MG63 (cell line): ENCODE results near the gene SMAGP. TPM values are rescaled to one million over a fixed set of nuclear protein-coding genes. Genes with fewer than 3 reads are reported as not detected.
A peak's percentile ranks its signal among the peaks of the same experiment; 100 is the strongest.
"Not testable (repeated sequence)": the region's sequence is repeated elsewhere in the genome, so short reads cannot be mapped to it uniquely, and the experiment has no call there.

Source experiments
- DNase-seq: peaks from one replicate; pipeline ENCODE4 v3.0.0-alpha.2; 2020
- H3K27me3 ChIP-seq: fragments of 250-450 bp; sonication (Bioruptor Pico); 2 replicates; pipeline ENCODE4 v1.5.1; 2020; ENCODE audit warnings: mild to moderate bottlenecking, moderate library complexity
- H3K36me3 ChIP-seq: fragments of 250-450 bp; sonication (Bioruptor Pico); 2 replicates; pipeline ENCODE4 v1.5.1; 2020; ENCODE audit warnings: mild to moderate bottlenecking, moderate library complexity
- H3K4me3 ChIP-seq: fragments of 250-450 bp; sonication (Bioruptor Pico); 2 replicates; pipeline ENCODE4 v1.5.1; 2020; ENCODE audit warnings: mild to moderate bottlenecking, moderate library complexity
- H3K9me3 ChIP-seq: fragments of 250-450 bp; sonication (Bioruptor Pico); 2 replicates; pipeline ENCODE4 v1.5.1; 2020; ENCODE audit warnings: mild to moderate bottlenecking, moderate library complexity
- total RNA-seq: library from RNA; depleted of rRNA; stranded (reverse); fragments of >200 nt; shearing (Covaris generic); gene quantifications from 2 replicates; pipeline ENCODE4 v1.2.3, GENCODE V29; 2014; ENCODE audit warnings: low replicate concordance

SMAGP gene
- total RNA-seq, 1 experiment from 2014 or later, result 2.1 TPM

DNA sequence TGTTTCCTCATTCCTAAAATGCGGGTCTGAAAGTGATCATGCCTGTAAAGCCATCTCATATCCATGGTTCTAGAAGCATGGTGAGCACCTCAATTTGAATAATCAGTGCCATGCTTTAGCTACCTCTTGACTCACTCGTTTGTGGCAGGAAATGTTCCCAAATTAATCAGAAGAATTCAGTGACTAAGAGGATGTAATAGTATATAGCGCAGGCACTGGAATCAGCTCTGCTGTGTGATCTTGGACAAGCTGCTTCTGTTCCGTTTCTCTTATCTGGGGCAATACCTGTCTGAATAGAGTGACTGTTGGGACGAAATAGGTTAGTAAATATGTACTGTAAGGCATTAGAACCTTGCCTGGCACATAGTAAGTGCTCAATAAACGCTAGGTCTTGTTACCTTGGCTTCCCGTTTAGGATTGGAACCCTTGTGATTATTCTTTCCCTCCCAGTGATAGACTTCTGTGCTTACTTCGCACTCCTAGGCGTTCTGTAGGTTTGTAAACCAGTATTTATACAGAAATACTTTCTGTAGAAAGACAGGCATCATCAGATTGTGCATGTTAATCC is 820 bp upstream of the SMAGP start:
- H3K9me3 ChIP-seq, result no peaks in the 10 kb centered on the region
- no peaks in the 10 kb centered on the region for H3K36me3 ChIP-seq
- peak; percentile 8 for DNase-seq
- no peaks in the 10 kb centered on the region for H3K27me3 ChIP-seq
- peak overlapping the region; percentile 69 for H3K4me3 ChIP-seq

DNA sequence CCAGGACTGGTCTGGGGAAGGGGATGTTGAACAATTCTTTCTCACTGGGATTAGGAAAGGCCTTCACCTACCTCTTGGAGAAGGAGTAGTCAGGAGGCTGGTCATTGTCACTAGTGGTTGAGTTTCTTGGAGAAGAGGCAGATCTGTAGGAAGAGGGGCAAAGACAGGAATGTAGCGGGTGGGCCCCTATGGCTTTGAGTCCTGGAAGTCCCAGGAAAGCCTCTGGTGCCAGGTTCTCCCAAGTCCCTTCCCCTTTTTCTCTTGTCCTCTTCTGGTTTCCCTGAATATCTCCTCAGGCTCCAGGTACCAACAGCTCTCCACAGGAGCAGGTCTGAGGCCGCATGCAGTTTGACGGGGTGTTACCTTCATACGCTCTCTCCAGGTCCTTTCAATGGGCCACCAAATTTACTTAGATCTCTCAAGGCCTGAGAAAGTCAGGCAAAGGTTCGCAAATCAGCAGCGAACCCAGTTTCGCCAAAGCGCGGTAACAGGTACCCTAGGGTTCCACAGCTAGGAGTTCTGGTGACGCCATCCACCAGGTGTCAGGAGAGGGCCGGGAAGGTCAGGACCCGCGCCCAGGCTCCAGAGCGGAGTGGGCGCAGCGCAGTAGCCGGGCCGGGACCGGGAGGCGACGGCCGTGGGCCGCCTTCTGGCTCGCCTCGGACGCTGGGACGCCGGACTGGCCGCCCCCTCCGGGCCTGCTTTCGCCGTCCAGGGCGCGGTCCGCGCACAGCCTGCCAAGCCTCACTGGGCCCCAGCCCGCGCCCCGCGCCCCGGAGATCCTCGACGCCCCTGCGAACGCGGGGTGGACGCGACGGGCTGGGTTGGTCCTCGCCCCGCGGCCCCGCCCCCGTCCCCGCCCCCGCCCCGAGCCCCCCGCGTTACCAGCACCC is 795 bp downstream of the SMAGP start:
- no peaks in the 10 kb centered on the region for H3K9me3 ChIP-seq
- H3K36me3 ChIP-seq, result no peaks in the 10 kb centered on the region
- peak; percentile 36 for DNase-seq

GRCh38 chr12:51265024-51265423 is 5.2 kb downstream of the SMAGP start:
- no peaks in the 10 kb centered on the region for H3K27me3 ChIP-seq
- DNase-seq, result no peak
- H3K36me3 ChIP-seq, result no peaks in the 10 kb centered on the region

More for the DNA sequence above, 795 bp downstream of the SMAGP start:
- H3K4me3 ChIP-seq, result peak overlapping the region; percentile 69; the same call in 1 of the 2 replicates
- H3K27me3 ChIP-seq, result no peaks in the 10 kb centered on the region

DNA sequence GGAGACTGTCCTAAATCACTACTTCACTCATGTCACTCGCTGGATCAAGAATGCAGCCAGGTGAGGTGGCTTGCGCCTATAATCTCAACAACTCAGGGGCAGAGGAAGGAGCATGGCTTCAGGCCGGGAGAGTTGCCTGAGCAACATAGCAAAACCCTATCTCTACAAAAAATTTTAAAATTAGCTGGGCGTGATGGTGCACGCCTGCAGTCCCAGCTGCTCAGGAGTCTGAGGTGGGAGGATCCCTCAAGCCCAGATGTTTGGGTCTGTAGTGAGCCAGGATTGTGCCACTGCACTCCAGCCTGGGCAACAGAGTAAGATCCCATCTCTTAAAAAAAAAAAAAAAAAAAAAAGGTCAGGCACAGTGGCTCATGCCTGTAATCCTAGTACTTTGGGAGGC is 5.9 kb downstream of the SMAGP start:
- H3K27me3 ChIP-seq, result no peaks in the 10 kb centered on the region
- no peaks in the 10 kb centered on the region for H3K36me3 ChIP-seq

More at GRCh38 chr12:51265024-51265423, 5.2 kb downstream of the SMAGP start:
- Histone ChIP-seq H3K9me3 (no peaks in the 10 kb centered on the region), H3K4me3 (no peak overlapping the region)

DNA sequence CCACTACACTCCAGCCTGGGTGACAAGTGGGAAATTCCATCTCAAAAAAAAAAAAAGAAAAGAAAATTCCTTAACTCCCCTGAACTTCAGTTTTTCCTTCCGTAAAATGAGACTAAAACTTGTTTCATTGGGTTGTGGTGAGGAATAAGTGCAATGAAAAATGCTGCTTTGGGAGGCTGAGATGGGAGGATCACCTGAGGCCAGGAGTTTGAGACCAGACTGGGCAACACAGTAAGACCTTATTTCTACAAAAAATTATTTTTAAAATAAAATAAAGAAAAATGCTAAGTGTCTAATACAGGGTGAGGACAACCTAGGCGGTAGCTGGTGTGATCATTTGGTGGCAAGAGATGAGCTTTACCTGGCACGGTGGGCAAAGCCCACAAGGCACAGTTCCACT is 6.9 kb downstream of the SMAGP start:
- Histone ChIP-seq H3K4me3 (no peak overlapping the region), H3K9me3 (no peaks in the 10 kb centered on the region), H3K27me3 (no peaks in the 10 kb centered on the region), H3K36me3 (no peaks in the 10 kb centered on the region)
- no peak for DNase-seq

More for the DNA sequence above, 5.9 kb downstream of the SMAGP start:
- no peak for DNase-seq
- Histone ChIP-seq H3K4me3 (no peak overlapping the region), H3K9me3 (no peaks in the 10 kb centered on the region)

- no peaks in the 10 kb centered on the region for H3K36me3 ChIP-seq
- no peaks in the 10 kb centered on the region for H3K27me3 ChIP-seq
- DNase-seq, result peak; percentile 58
- no peak overlapping the region for H3K4me3 ChIP-seq
- no peaks in the 10 kb centered on the region for H3K9me3 ChIP-seq
Measured at GRCh38 chr12:51262758-51263177, 7.4 kb downstream of the SMAGP start.

DNA sequence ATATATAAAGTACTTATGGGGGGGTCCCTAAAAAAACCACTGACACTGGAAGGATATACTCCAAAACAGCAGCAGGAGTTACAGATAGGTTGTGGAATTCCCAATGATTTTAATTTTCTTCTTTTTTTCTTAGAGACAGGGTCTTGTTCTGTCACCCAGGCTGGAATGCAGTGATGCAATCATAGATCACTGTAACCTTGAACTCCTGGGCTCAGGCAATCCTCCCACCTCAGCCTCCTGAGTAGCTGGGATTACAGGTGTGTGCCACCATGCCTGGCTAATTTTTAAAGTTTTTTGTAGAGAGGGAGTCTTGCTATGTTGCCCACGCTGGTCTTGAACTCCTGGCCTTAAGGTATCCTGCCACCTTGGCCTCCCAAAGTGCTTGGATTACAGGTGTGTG is 10.6 kb downstream of the SMAGP start:
- DNase-seq, H3K36me3 ChIP-seq, H3K4me3 ChIP-seq, H3K9me3 ChIP-seq, H3K27me3 ChIP-seq: not testable (repeated sequence)

DNA sequence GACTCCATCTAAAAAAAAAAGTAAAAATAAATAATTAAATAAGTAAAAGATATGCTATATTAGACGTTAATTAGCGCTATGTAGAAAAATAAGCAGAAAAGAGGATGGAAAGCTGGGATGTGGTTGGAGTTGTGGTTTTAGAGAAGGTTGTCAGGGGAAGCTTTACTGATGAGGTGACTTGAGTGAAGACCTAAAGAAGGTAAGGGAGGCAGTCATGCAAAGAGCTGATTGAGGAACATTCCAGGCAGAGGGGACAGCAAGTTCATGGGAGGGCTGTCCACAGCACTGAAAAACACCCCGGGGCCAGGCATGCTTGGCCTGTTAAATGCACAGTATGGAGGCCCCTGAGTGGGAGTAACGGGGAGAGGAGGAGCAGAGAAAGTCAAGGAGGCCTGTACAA is 15.7 kb downstream of the SMAGP start:
- Histone ChIP-seq H3K36me3 (no peaks in the 10 kb centered on the region), H3K4me3 (no peak overlapping the region), H3K9me3 (no peaks in the 10 kb centered on the region), H3K27me3 (no peaks in the 10 kb centered on the region)
- no peak for DNase-seq

DNA sequence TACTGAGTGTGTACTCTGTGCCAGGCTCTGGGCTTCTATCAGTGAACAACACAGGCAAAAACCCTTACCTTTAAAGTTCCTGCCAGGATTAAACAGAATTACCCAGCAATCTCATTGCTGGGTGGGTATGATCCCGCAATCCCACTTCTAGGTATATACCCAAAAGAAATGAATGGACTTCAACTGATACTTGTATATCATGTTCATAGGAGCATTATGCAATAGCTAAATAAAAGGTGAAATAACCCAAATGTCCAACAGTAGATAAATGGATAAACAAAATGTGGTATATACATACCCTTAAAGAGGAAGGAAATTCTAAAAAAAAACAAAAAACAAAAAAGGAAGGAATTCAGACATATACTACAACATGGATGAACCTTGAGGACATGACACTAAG is 16.9 kb downstream of the SMAGP start:
- DNase-seq, result no peak
- H3K4me3 ChIP-seq, result no peak overlapping the region

DNA sequence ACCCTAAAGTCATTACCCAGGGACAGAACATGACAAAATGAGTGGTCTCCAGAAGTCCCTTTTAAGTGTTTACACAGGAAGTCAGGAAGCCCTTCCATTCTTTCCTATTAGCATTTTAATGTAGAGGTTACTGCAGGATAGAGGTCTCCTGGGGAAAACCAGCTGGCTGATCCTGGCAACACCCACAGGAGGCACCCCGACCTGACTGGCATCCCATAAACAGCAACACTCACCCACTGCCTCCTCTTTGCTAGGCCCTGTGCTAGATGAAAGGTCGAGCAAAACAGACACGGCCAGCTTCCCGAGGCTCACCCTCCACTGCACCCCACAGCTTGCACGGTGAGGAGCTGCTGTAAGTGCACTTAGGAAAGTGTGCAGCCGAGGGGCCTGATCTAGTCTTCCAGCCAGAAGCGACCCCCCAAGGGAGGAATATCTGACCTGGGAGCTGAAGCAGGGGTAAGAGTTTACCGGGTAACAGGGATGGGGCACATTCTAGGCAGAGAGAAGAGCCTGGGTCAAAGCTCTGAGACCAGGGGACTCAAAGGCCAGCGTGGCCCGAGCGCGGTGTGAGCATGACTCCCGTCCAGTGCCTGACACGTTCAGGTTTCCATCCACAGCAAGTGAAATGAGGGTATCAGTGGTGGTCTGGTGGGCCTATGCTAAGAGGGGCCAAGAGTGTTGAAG is 22.6 kb downstream of the SMAGP start:
- H3K4me3 ChIP-seq, result no peak overlapping the region
- H3K36me3 ChIP-seq, result peaks cover 24% of the 10 kb centered on the region
- H3K9me3 ChIP-seq, result no peaks in the 10 kb centered on the region
- H3K27me3 ChIP-seq, result no peaks in the 10 kb centered on the region
- no peak for DNase-seq

More for the DNA sequence above, 16.9 kb downstream of the SMAGP start:
- Histone ChIP-seq H3K27me3 (no peaks in the 10 kb centered on the region), H3K9me3 (no peaks in the 10 kb centered on the region), H3K36me3 (no peaks in the 10 kb centered on the region)

GRCh38 chr12:51246254-51246853 is 23.9 kb downstream of the SMAGP start:
- DNase-seq, result no peak
- no peaks in the 10 kb centered on the region for H3K9me3 ChIP-seq
- peaks cover 34% of the 10 kb centered on the region for H3K36me3 ChIP-seq
- H3K4me3 ChIP-seq, result no peak overlapping the region
- no peaks in the 10 kb centered on the region for H3K27me3 ChIP-seq

DNA sequence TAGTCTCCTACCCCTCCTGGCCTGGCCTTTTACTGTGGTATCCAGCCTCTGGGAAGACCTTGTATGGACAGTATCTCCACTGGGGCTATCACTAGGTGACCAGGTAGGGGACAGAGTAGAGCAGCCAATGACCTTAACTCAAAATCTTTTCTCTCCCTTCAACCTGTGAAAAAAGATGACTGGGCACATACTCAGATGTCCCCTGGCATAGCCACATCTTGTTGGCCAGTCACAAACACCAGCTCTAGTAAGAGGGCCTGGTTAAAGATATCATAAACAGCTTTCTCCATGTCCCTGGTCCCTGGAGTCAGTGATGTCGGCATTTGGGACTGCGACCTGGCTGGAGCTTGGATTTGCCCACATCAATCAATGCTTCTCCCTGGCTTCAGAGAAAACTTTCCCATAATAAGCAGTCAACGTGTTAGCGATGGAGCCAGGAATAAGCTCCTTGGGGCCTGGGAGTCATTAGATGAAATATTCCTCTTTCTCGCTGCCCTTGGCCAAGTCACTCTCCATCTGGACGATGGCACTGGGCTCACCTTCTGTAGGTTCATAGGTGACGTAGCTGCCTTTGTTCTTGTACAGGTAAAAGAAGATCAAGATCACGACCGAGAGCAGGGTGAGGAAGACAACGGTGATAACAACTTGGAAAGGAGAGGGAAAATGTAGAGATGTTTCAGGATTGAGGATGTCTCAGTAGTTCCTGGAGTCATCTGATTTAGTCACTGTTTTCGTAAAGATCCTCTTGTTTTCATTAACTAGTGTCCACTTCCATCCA is 24.6 kb downstream of the SMAGP start:
- DNase-seq, result no peak
- Histone ChIP-seq H3K9me3 (no peaks in the 10 kb centered on the region), H3K27me3 (no peaks in the 10 kb centered on the region), H3K36me3 (peaks cover 41% of the 10 kb centered on the region), H3K4me3 (no peak overlapping the region)

- no peak for DNase-seq
- H3K9me3 ChIP-seq, result no peaks in the 10 kb centered on the region
- peaks cover 50% of the 10 kb centered on the region for H3K36me3 ChIP-seq
- no peak overlapping the region for H3K4me3 ChIP-seq
- H3K27me3 ChIP-seq, result no peaks in the 10 kb centered on the region
Measured at GRCh38 chr12:51244269-51244668, 25.9 kb downstream of the SMAGP start.

DNA sequence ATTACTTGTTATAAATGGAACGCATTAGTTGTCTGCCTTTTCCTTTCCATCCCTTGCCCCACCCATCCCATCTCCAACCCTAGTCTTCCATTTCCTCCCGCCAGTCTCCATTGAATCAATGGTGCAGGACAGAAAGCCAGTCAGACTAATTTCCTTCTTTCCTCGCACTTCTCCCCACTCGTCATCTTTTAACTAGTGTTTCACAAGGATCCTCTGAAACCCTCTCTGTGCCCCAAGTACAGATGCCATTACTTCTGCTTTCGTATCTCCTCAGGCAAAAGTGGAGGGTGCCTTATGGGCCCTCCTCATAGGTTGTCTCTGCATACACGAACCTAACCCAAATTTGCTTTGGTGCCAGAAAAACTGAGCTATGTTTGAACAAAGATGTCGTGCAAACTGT is 27.3 kb downstream of the SMAGP start:
- H3K9me3 ChIP-seq, result no peaks in the 10 kb centered on the region
- no peak for DNase-seq
- H3K4me3 ChIP-seq, result no peak overlapping the region
- peaks cover 53% of the 10 kb centered on the region for H3K36me3 ChIP-seq
- no peaks in the 10 kb centered on the region for H3K27me3 ChIP-seq

DNA sequence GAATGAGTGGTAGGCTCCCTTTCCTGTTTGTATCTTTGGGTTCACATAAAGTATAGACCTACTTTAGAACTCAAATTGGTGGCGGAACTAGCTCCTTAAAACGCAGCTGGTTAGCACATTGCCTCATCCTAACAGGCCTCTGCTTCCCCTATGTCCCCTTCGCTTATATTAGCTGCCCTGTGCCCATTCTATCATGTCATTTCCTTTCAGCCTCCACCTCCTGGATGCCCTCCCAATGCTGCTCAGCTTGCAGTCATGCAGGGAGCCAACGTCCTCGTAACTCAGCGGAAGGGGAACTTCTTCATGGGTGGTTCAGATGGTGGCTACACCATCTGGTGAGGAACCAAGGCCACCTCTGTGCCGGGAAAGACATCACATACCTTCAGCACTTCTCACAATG is 28.1 kb downstream of the SMAGP start:
- no peak for DNase-seq
- H3K36me3 ChIP-seq, result peaks cover 53% of the 10 kb centered on the region
- no peaks in the 10 kb centered on the region for H3K27me3 ChIP-seq
- no peaks in the 10 kb centered on the region for H3K9me3 ChIP-seq
- H3K4me3 ChIP-seq, result no peak overlapping the region

GRCh38 chr12:51240971-51241370 is 29.2 kb downstream of the SMAGP start:
- Histone ChIP-seq H3K4me3 (no peak overlapping the region), H3K9me3 (no peaks in the 10 kb centered on the region), H3K27me3 (no peaks in the 10 kb centered on the region), H3K36me3 (peaks cover 53% of the 10 kb centered on the region)
- no peak for DNase-seq
